Activated T-cell treated with anti-CD3 and anti-CD28 coated beads, Interleukin-2, amount 50 U/mL, for 72 hours (primary cell): Measurements from ENCODE around the gene SKAP1. TPM values are rescaled to one million over a fixed set of nuclear protein-coding genes. Genes with fewer than 3 reads are reported as not detected.
"Not testable (repeated sequence)": the region's sequence is repeated elsewhere in the genome, so short reads cannot be mapped to it uniquely, and the experiment has no call there.

ENCODE experiments used
- ATAC-seq, 2 donors: fragments of 150-1000 bp; cut with Tn5 transposase; replicated peaks in 1 of 2; 2 replicates each; pipeline ENCODE4 v1.10.0; 2021; ENCODE audit warnings: moderate library complexity in 2 of 2, mild to moderate bottlenecking in 1 of 2
- DNase-seq, 2 donors: peaks; one replicate each; pipeline ENCODE4 v3.0.0; 2021 to 2022; ENCODE audit warnings: mixed read lengths in 1 of 2
- H3K27ac Mint-ChIP-seq: one replicate; pipeline ENCODE4 v1.8.0; 2022; ENCODE audit warnings: mild to moderate bottlenecking, moderate library complexity, mixed read lengths
- H3K27me3 Mint-ChIP-seq: one replicate; pipeline ENCODE4 v1.8.0; 2022; ENCODE audit warnings: low read depth, mixed read lengths
- H3K36me3 Mint-ChIP-seq, 2 donors: one replicate each; pipeline ENCODE4 v1.8.0; 2022; ENCODE audit warnings: mixed read lengths in 2 of 2, mild to moderate bottlenecking in 1 of 2; ENCODE audit not compliant: insufficient read depth in 2 of 2
- H3K4me1 Mint-ChIP-seq: one replicate; pipeline ENCODE4 v1.8.0; 2022; ENCODE audit warnings: low read depth, mixed read lengths
- H3K4me3 Mint-ChIP-seq, 2 donors: one replicate each; pipeline ENCODE4 v1.8.0; 2022; ENCODE audit warnings: mild to moderate bottlenecking in 2 of 2, mixed read lengths in 2 of 2, moderate library complexity in 2 of 2
- H3K9me3 Mint-ChIP-seq, 2 donors: one replicate each; pipeline ENCODE4 v1.8.0; 2022; ENCODE audit warnings: mixed read lengths in 2 of 2
- total RNA-seq, 2 donors: library from RNA; stranded (reverse); gene quantifications; one replicate each; pipeline ENCODE4 v1.2.3, GENCODE V29; 2022

Gene SKAP1
- total RNA-seq, 2 donors from 2014 or later = 96.6 to 108 TPM

GRCh38 chr17:48337903-48338302 lies 92.1 kb downstream of the SKAP1 start:
- not testable (repeated sequence) for H3K27me3 Mint-ChIP-seq, ATAC-seq, H3K36me3 Mint-ChIP-seq, H3K9me3 Mint-ChIP-seq, DNase-seq, H3K4me3 Mint-ChIP-seq
- H3K4me1 Mint-ChIP-seq = peaks cover 13% of the 10 kb centered on the region
- H3K27ac Mint-ChIP-seq = peak overlapping the region; percentile 47

- Mint-ChIP-seq H3K4me1 (peaks cover 15% of the 10 kb centered on the region), H3K27ac (no peak overlapping the region), H3K27me3 (no peaks in the 10 kb centered on the region), H3K36me3 (no peaks in the 10 kb centered on the region), H3K9me3 (no peaks in the 10 kb centered on the region), H3K4me3 (no peak overlapping the region)
- ATAC-seq = no peak
- DNase-seq = no peak
These were observed 93.0 kb downstream of the SKAP1 start for GRCh38 chr17:48336986-48337385.

GRCh38 chr17:48335858-48336500 lies 94.0 kb downstream of the SKAP1 start:
- no peak overlapping the region for H3K4me3 Mint-ChIP-seq
- no peaks in the 10 kb centered on the region for H3K9me3 Mint-ChIP-seq
- DNase-seq (no peak), ATAC-seq (peak in 1 of 2 donors; percentile 37)
- H3K27me3 Mint-ChIP-seq = no peaks in the 10 kb centered on the region
- H3K27ac Mint-ChIP-seq = peak overlapping the region; percentile 32
- peaks cover 15% of the 10 kb centered on the region for H3K4me1 Mint-ChIP-seq
- no peaks in the 10 kb centered on the region for H3K36me3 Mint-ChIP-seq

- peak overlapping the region; percentile 54 for H3K27ac Mint-ChIP-seq
- H3K4me1 Mint-ChIP-seq = peaks cover 15% of the 10 kb centered on the region
- no peak for DNase-seq
- no peaks in the 10 kb centered on the region for H3K27me3 Mint-ChIP-seq
- no peaks in the 10 kb centered on the region for H3K36me3 Mint-ChIP-seq
- H3K4me3 Mint-ChIP-seq = no peak overlapping the region
- H3K9me3 Mint-ChIP-seq = no peaks in the 10 kb centered on the region
- no peak for ATAC-seq
These were observed 94.7 kb downstream of the SKAP1 start for GRCh38 chr17:48335146-48335784.

GRCh38 chr17:48333034-48333530 lies 96.9 kb downstream of the SKAP1 start:
- peaks cover 0 to 2% of the 10 kb centered on the region in 2 donors for H3K36me3 Mint-ChIP-seq
- no peaks in the 10 kb centered on the region for H3K9me3 Mint-ChIP-seq
- DNase-seq (peak in 1 of 2 donors; percentile 8), ATAC-seq (peak; percentile 87 to 99)
- no peaks in the 10 kb centered on the region for H3K27me3 Mint-ChIP-seq
- peaks cover 15% of the 10 kb centered on the region for H3K4me1 Mint-ChIP-seq
- H3K4me3 Mint-ChIP-seq = peak overlapping the region in 1 of 2 donors; percentile 20
- H3K27ac Mint-ChIP-seq = no peak overlapping the region

- ATAC-seq (no peak), DNase-seq (no peak)
- no peak overlapping the region for H3K4me3 Mint-ChIP-seq
- no peak overlapping the region for H3K27ac Mint-ChIP-seq
- peaks cover 12% of the 10 kb centered on the region for H3K4me1 Mint-ChIP-seq
- peaks cover 0 to 2% of the 10 kb centered on the region in 2 donors for H3K36me3 Mint-ChIP-seq
- no peaks in the 10 kb centered on the region for H3K9me3 Mint-ChIP-seq
- no peaks in the 10 kb centered on the region for H3K27me3 Mint-ChIP-seq
These were observed 99.1 kb downstream of the SKAP1 start for GRCh38 chr17:48330887-48331286.

GRCh38 chr17:48330421-48330820 lies 99.6 kb downstream of the SKAP1 start:
- H3K27me3 Mint-ChIP-seq = no peaks in the 10 kb centered on the region
- ATAC-seq = no peak
- H3K36me3 Mint-ChIP-seq = peaks cover 0 to 2% of the 10 kb centered on the region in 2 donors
- DNase-seq = no peak
- peaks cover 8% of the 10 kb centered on the region for H3K4me1 Mint-ChIP-seq
- no peak overlapping the region for H3K27ac Mint-ChIP-seq
- H3K9me3 Mint-ChIP-seq = no peaks in the 10 kb centered on the region
- H3K4me3 Mint-ChIP-seq = no peak overlapping the region

- Mint-ChIP-seq H3K4me1 (peaks cover 8% of the 10 kb centered on the region), H3K27me3 (no peaks in the 10 kb centered on the region), H3K36me3 (peaks cover 0 to 2% of the 10 kb centered on the region in 2 donors), H3K4me3 (no peak overlapping the region), H3K27ac (peak overlapping the region; percentile 3), H3K9me3 (no peaks in the 10 kb centered on the region)
- DNase-seq (no peak), ATAC-seq (no peak)
These were observed 101.6 kb downstream of the SKAP1 start for GRCh38 chr17:48328457-48328856.

GRCh38 chr17:48326310-48326709 lies 103.7 kb downstream of the SKAP1 start:
- H3K27ac Mint-ChIP-seq = peak overlapping the region; percentile 59
- H3K4me3 Mint-ChIP-seq = no peak overlapping the region
- ATAC-seq (no peak), DNase-seq (no peak)
- H3K9me3 Mint-ChIP-seq = no peaks in the 10 kb centered on the region
- peaks cover 0 to 2% of the 10 kb centered on the region in 2 donors for H3K36me3 Mint-ChIP-seq
- no peaks in the 10 kb centered on the region for H3K27me3 Mint-ChIP-seq
- H3K4me1 Mint-ChIP-seq = no peaks in the 10 kb centered on the region

GRCh38 chr17:48322060-48322459 lies 108.0 kb downstream of the SKAP1 start:
- no peak for ATAC-seq
- no peak overlapping the region for H3K4me3 Mint-ChIP-seq

GRCh38 chr17:48317732-48318131 lies 112.3 kb downstream of the SKAP1 start:
- peaks cover 4% of the 10 kb centered on the region for H3K4me1 Mint-ChIP-seq
- DNase-seq (no peak), ATAC-seq (no peak)
- H3K27ac Mint-ChIP-seq = no peak overlapping the region
- no peaks in the 10 kb centered on the region for H3K27me3 Mint-ChIP-seq
- no peak overlapping the region for H3K4me3 Mint-ChIP-seq
- no peaks in the 10 kb centered on the region for H3K9me3 Mint-ChIP-seq
- peaks cover 0 to 3% of the 10 kb centered on the region in 2 donors for H3K36me3 Mint-ChIP-seq

More at GRCh38 chr17:48322060-48322459, 108.0 kb downstream of the SKAP1 start:
- Mint-ChIP-seq H3K36me3 (no peaks in the 10 kb centered on the region), H3K27me3 (no peaks in the 10 kb centered on the region), H3K9me3 (no peaks in the 10 kb centered on the region), H3K4me1 (no peaks in the 10 kb centered on the region), H3K27ac (peak overlapping the region; percentile 5)
- DNase-seq = no peak

GRCh38 chr17:48314716-48315115 lies 115.3 kb downstream of the SKAP1 start:
- Mint-ChIP-seq H3K27ac (no peak overlapping the region), H3K27me3 (no peaks in the 10 kb centered on the region), H3K36me3 (peaks cover 0 to 3% of the 10 kb centered on the region in 2 donors), H3K4me3 (no peak overlapping the region), H3K4me1 (peaks cover 4% of the 10 kb centered on the region), H3K9me3 (no peaks in the 10 kb centered on the region)
- ATAC-seq (no peak), DNase-seq (no peak)

GRCh38 chr17:48313096-48313755 lies 116.8 kb downstream of the SKAP1 start:
- Mint-ChIP-seq H3K4me3 (no peak overlapping the region), H3K27ac (peak overlapping the region; percentile 34), H3K27me3 (no peaks in the 10 kb centered on the region), H3K9me3 (no peaks in the 10 kb centered on the region), H3K36me3 (peaks cover 0 to 3% of the 10 kb centered on the region in 2 donors), H3K4me1 (peaks cover 4% of the 10 kb centered on the region)
- no peak for ATAC-seq
- no peak for DNase-seq
